Stimulated activated CD4-positive, alpha-beta T cell treated with anti-CD3 and anti-CD28 coated beads, Interleukin-2, amount 100 ng/mL, for 24 hours (primary cell): ENCODE data around the gene ROBO4.
A peak's percentile ranks its signal among the peaks of the same experiment; 100 is the strongest.

ENCODE experiments used
- DNase-seq, 2 donors: peaks; one replicate each; pipeline ENCODE4 v3.0.0-alpha.2; 2020

The ROBO4 gene

DNA sequence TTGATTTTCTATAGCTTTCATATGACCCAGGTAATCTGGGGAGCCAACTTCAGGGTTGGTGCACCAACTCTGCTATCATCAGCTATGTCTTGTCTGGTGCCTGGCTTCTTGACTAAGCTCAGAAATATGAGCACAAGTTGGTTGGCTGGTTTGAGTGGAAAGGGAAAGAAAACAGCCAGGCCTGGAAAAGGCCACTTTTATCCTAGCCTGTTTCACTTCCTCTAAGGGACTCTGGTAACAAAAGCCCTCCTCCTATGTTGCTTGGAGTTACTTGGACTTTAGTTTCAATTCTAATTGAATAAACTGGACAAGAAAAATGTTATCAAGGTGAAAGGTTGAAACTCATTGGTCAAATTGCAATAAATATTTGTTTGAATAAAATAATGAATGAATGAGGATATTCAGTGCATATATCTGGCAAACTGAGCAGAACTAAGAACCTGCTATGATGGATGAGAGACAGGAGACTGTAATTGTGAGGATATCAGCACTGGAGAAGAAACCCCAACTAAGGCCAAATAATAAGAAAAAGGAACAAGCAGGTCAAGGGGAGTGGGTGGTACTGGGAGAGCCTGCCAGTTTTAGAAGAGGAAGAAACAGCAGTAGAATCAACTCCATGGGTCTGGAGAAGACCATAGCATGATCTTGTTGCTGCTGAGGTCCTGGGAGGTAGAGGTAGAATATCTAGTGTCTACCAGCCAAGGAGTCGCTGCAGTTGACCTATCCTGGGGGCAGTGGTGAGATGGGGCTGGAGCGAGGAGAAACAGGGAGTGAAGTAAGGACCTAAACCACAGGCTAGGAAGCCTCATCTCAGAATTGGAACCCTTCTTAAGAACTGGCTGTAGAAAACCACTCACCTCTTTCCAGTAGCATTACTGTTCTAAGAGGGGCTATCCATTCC lies 8.2 kb downstream of the ROBO4 start:
- peak in 1 of 2 donors; percentile 11 for DNase-seq

DNA sequence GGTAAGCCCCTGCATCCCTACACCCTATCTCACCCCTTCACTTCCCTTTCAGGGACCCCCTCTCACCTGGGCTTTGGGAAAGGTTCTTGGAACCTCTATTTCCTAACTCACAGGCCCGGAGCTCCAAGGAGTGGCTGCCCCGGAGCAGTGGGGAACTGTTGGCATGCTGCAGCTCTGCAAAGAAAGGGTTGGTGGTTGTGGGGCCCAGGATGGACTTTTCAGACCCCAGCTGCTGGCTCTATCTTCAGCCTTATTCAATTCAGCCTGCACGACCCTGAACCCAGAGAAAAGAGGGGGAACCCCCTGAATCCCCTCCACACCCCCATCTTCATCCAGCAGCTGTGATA lies 10.0 kb downstream of the ROBO4 start:
- DNase-seq: no peak

DNA sequence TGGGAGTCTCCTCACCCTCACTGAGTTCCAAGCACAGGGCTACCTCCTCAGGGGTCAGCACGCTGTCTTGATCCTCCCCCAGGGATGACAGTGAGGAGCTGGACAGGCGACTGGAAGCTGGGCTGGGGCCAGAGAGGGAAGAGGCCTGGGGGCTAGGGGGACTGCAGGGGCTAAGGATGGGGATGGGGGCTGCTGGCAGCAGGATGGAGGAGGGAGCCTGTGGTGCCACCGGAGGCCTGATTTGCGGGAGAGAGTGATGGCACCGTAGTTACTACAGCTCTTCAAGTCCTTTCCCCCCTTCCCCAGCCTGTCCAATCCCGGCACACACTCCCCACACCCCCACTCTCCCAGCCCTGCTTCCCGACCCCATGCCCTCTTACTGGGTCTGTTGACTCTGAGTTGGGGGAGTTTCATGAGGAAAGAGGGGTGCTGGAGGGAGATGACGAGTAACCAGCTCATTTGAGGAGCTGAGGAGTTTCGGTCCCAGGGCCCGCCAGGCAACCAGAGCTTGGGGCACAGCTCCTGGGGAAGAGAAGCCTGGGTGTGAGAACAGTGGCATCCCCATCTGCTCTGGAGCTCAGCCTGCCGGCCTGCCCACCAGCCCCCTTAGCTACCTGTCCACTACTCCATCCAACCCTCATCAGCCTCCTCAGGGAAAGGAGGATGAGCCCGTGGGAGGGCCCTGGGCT lies 10.5 kb downstream of the ROBO4 start:
- DNase-seq: no peak

DNA sequence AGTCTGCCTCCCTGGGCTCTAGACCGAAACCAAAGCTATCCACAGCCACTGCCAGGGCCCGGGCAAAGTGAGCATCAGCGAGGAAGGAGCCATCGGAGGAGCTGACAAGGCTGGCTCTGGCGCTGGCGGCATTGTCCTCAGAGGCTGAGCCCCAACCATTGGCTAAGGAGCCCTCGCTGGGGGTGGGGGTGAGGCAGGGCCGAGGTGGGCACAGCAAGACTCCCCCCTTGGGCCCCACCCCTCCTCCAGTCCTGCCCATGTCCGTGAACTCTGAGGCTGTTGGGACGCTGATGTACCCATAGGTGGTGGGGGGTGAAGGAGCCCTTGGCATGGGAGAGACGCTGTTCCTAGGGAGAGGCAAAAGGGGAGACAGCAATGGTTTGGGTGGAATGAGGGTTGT lies 11.2 kb downstream of the ROBO4 start:
- no peak for DNase-seq

DNA sequence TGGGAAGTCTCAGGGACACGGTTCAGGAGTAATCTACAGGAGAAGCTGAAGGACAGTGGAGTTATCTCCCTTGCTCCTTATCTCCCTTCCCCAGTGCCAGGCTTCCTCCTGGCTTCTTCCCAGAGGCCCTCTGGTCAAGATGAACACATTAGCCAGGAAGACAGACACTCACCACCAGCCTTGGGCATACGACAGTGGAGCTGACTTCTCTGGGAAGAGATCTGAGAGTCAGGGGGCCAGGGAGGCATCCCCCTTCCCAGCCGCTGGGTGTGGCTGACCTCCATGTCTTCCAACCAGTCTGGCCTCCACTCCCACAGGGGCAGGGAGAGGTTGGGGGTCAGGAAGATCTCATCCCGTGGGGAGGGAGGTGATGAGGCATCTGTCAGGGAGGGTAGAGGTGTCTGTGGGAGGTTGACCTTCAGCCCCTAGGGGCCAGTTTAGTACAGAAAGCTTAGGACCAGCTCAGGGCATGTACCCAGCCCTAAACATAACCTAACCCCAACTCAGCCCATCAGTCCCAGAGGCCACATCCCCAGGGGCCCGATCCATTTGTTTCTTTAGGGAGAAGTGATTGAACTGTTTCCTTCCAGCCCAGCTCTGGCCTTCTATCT lies 12.7 kb downstream of the ROBO4 start:
- DNase-seq: no peak

DNA sequence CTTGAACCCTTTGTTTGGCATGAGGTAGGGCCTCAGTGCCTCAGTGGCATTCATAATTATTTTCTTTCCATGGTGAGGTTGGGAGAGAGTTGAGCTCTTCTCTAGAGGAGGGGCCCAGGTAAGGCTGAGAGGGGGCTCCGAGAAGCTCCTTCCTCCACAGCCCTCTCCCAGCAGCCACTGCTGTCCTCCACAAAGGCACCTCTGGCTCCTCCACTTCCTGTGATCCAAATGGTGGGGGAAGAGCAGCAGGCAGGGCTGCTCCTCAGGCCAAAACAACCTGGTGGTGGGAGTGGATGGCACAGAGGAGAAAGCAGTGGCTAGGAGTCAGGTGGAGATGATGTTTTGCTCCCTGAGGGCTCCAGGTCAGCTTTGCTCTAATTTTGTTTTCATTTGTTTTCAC lies 13.3 kb downstream of the ROBO4 start:
- DNase-seq: no peak

DNA sequence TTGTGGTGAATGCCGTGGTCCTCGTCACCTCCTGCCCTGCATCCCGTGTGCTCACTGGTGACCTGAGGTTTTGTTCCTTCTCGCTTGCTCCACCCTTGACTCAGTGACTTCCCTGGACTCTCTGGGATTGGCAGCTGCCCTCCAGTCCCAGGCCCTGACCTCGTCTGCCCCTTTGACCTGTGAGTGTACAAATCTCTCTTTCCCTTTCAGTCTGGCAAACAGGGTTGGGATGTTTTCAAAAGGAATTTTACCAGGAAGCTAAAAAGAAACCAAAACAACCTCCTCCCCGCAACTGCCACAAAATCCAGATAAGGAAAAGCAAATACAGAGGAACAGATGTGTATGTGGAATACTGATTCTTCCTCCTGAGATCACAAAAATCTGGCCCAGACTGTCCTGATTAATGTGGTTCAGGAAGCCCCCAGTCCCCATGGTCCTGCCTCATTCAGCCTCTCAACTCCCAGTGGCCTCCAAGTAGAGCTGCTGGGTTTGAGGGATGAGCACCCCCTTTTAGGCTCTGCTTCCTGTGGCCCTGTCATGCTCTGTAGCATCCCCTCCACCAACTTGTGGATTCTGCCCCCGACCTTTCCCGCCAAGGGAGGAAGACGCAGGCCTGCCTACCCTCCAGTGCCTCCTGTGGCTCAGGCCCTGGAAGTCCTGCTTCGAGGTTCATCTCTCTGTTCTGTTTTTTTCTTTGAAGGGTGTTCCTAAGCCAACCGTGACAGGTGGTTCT lies 15.2 kb downstream of the ROBO4 start:
- no peak for DNase-seq

DNA sequence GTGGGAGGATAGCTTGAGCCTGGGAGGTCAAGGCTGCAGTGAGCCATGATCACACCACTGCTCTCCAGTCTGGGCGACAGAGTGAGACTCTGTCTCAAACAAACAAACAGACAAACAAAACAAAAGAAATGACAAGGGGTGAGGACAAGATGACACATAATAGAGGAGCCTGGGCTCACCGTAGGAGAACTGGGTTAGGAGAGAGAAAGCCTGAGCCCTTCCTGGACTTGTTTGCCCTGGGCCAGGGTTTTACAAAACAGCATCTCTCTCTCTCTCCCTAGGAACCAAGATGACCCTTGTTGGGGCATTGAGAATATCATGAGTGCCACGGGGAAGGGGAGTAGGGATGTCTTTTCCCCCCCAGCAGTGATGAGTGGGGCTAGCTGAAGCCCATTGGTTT lies 16.7 kb downstream of the ROBO4 start:
- no peak for DNase-seq

DNA sequence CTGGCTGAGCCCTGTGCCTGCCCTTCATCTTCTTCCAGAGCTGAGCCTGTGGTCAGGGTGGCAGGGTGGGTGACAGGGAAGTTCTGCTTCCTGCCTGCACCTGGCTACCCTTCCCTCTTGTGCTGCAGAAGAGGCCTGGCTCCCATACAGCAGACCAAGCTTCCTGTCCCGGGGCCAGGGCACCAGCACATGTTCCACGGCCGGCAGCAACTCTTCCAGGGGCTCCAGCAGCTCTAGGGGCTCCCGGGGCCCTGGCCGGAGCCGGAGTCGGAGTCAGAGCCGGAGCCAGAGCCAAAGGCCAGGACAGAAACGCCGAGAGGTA lies 17.4 kb downstream of the ROBO4 start:
- no peak for DNase-seq

DNA sequence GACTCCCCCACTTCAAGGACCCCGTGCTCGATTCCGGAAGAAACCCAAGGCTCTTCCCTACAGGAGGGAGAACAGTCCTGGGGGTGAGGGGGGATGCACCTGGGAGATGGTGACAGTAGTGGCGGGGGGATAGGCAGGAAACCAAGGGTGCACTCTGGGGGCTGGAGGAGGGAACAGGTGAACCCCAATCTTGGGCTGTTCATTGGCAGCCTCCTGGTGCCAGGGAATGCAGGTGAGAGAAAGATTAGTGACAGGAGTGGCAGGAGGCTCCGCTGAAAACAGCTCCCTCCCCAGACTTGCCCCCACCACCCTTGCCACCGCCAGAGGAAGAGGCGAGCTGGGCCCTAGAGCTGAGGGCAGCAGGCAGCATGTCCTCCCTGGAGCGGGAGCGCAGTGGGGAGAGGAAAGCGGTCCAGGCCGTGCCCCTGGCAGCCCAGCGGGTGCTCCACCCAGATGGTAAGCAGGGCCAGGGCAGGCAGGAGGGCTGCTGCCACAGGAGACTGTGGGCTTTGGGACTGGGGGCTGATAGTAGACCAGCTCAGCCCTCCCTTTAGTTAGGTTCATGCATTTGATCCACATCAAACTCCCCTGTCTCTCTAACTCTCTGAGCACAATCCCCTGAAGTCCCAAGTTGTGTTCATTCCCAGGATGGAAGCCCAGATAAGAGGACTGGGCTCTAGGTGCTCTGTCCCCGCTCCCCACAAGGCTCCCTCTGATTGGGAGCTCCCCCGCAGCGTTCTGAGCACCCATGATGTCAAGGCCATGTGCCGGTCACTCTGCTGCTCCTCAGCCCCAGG lies 18.0 kb downstream of the ROBO4 start:
- DNase-seq: no peak

DNA sequence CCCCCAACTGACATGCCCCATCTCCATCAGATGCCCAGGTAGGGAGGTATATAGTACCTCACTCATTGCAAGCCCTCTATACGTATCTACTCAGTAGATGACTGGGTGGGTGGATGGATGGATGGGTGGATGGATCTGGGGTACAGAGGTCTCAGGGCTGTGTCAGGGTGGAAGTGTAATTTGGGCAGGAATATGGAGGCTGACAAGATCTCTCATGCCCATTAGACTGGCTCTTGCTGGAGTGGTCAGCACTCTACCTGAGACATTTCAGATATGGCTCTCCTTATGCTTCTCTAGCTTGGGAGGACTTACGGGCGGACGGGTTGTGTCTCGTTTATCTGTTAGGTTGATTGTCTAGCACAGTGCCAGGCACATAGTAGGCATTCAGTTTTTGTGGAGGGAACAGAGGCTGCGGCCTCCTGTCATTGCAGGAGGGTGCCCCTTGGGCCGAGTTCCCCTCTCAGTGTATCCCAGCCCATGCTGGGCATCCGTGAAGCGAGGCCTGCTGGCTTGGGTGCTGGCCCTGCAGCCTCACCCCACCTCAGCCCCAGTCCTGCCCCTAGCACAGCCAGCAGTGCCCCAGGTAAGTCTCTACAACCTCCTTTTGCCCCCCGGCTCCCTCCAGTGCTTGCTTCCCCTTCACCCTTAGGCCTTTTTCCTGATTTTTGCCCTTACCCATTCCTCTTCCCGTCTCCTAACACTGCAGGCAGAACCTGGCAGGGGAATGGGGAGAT lies 18.7 kb downstream of the ROBO4 start:
- DNase-seq: no peak

DNA sequence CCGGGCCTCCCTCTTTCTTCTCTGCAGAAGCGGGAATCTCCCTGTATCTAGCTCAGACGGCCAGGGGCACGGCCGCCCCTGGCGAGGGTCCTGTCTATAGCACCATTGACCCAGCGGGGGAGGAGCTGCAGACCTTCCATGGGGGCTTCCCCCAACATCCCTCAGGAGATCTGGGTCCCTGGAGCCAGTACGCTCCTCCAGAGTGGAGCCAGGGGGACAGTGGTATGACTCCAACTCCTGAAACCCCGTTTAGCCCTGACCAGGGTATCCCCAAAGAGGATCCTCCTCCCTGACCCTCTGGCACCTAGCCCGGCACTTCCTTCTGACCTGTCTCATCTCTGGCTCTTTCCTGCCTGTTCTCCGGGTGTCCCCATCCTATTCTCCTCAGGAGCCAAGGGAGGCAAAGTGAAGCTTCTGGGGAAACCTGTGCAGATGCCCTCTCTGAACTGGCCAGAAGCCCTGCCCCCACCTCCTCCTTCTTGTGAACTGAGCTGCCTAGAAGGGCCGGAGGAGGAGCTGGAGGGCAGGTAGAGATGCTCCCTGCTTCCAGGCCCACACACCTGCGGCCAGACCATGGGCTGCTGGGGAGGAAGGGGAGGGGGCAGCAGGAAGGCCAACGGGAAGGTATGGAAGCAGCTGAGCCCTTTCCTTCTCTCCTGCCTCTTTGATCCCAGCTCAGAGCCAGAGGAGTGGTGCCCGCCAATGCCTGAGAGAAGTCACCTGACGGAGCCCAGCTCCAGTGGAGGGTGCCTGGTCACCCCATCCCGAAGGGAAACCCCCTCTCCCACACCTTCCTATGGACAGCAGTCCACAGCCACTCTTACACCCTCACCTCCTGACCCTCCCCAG lies 19.5 kb downstream of the ROBO4 start:
- no peak for DNase-seq

DNA sequence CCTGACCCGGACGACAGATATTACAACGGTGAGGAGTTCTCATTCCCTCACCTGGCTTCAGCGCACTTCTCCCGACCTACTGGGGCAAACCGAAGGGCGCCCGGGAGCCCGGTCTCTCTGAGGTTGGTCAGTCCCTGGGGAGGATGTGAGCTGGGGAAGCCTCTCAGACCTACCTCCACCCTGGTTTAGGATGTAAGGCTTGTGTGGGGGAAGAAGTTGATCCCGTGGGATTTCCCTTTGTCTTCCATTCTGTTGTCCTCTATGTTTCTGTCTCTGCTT lies 20.1 kb downstream of the ROBO4 start:
- no peak for DNase-seq

DNA sequence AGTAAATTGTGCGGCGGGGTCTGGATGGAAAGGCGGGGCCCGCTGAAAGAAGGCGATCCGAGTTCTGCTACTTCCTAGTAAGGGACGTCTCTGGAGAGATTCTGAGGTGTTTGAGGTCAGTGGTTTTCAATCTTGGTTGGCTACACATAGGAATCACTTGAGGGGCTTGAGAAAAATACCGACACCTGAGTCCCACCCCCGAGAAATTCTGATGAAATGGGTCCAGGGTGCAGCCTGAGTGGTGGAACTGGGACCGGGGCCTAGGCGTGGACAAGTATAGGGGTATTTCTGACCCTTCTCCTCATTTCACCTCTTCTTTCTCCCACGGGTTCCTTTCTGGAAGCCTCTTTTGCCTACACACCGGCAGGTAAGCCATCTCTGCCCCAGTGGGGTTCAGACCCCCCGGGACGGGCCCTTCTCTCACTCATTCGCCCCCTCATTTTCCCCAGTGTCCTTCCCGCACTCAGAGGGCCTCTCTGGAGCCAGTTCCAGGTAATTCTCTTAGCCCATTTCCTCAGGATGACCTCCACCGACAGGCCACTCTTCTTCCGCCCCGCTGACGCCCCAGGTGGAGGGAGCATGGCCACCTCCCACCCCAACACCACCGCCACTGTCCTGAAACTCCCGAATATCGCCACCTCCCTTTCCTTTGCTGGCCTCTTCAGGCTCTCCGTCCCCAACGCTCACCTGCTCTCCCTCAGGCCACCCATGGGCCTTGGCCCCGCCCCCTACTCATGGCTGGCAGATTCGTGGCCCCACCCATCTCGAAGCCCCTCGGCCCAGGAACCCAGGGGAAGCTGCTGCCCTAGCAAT lies 20.6 kb downstream of the ROBO4 start:
- DNase-seq: no peak

DNA sequence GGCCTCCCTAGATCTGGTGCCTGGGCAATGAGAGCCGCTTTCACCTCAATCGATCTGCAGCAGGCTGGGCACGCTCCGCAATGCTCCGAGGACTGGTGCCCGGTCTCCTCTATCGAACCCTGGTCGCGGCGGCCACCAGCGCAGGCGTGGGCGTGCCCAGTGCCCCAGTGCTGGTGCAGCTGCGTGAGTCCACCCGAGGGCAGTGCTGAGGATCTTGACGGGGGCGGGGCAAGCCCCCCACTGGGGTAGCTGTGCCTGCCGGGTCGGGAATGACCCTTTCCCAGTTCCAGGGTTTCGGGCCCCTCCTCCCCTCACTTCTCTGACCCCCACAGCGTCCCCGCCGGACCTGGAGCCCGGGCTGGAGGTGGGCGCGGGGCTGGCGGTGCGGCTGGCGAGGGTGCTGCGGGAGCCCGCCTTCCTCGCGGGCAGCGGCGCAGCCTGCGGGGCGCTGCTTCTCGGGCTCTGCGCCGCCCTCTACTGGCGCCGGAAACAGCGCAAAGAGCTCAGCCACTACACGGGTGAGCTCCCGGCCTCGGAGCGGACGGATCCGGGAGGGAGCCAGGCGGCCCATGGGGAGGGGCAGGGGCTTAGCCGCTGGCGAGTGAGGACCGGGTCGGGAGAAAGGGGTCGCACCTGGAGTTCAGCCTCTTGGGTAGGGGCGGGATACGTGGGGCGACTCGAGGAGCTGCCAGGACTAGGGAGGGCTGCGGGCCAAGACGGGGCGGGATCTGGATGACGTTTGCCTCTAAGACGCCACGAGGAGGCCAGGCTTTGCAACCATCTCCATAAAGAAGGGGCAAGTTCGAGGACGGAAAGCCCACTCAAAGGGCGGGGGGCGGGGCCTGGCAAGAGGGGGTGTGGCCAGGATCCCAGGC lies 21.5 kb downstream of the ROBO4 start:
- peak; percentile 79 to 83 for DNase-seq

DNA sequence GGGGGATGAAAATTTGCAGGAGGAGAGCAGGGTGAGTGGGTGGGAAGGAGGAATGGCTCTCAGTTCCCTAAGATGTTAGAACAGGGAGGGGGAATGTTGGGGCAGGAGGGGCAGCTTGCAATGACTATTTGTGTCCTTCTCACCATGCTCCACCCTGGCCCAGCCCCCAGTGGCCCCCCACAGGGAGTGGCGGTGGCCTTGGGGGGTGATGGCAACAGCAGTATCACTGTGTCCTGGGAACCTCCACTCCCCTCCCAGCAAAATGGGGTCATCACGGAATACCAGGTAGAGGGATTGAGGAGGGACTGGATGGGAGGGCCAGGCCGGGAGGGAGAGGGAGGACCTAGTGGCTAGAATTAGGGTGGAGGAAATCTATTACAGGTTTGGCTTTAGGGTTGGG lies 22.3 kb downstream of the ROBO4 start:
- DNase-seq: no peak

DNA sequence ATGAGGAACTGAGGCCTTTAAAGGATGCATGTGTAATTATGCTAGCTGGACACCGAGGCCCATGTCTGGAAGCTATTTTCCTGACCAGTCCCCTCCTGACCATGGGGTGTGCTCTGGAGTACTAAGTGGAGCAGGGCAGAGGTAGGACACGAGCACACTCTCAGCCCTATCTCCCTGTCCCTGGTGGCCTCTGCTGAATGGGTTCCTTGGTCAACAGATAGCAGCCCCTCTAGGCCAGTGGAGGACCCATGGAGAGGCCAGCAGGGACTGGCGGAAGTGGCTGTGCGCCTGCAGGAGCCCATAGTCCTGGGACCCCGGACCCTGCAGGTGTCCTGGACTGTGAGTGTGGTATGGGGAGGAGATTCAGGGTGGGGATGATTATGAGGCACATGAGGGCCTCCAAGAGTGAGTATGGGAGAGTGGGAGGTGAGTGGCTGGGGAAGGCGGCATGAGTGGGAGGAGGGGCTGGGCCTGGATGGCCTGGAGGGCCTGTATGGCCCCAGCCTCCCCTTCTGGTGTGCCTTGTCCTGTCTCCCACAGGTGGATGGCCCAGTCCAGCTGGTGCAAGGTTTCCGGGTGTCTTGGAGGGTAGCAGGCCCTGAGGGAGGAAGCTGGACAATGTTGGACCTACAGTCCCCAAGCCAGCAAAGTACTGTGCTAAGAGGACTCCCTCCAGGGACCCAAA lies 23.0 kb downstream of the ROBO4 start:
- no peak for DNase-seq

DNA sequence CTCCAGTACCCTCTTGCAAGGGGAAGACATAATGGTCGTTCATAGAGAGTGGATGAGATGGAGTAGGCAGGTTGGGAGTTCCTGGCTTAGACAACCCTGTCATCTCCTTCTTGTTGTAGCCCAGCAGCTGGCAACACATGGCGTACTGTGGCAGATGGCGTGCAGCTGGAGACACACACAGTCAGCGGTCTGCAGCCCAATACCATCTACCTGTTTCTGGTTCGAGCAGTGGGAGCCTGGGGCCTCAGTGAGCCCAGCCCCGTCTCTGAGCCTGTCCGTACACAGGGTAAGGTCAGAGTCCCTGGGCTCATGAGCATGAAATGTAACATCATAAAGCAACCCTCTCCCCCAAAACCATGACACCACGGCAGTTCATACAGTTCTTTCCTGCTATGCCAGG lies 23.7 kb downstream of the ROBO4 start:
- DNase-seq: no peak

DNA sequence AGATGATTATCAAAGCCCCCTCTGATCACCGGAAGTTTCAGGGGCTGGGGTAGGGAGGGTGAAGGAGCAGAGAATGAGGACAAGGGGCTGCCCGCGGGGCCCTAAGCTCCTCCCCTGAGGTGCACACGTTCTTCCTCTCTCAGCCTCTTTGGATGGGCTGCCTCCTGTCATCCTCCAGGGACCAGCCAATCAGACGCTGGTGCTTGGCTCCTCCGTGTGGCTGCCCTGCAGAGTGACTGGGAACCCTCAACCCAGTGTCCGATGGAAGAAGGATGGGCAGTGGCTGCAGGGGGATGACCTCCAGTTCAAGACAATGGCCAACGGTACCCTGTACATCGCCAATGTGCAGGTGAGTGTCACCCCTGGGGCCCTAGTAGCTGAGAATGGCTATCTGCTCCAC lies 24.9 kb downstream of the ROBO4 start:
- no peak for DNase-seq
